NCI-H1105 treated with DMSO at 0.1 percent for 48 hours (cell line): ENCODE data around the gene SGPP2.
"Not testable (repeated sequence)": the region's sequence is repeated elsewhere in the genome, so short reads cannot be mapped to it uniquely, and the experiment has no call there.

ENCODE experiments used
- DNase-seq: peaks from one replicate; lab custom pipeline; 2025; lab: John Stamatoyannopoulos, UW

Gene SGPP2

GRCh38 chr2:222577341-222577740, 153.0 kb downstream of the SGPP2 start:
- DNase-seq = no peak

- DNase-seq = no peak
Measured at GRCh38 chr2:222582928-222583327, 158.6 kb downstream of the SGPP2 start.

GRCh38 chr2:222584589-222584988, 160.2 kb downstream of the SGPP2 start:
- DNase-seq = not testable (repeated sequence)

GRCh38 chr2:222591661-222592060, 167.3 kb downstream of the SGPP2 start:
- no peak for DNase-seq

GRCh38 chr2:222592176-222592575, 167.8 kb downstream of the SGPP2 start:
- DNase-seq = no peak

- DNase-seq = no peak
Measured at GRCh38 chr2:222594679-222595078, 170.3 kb downstream of the SGPP2 start.

- DNase-seq = no peak
Measured at GRCh38 chr2:222595581-222595980, 171.2 kb downstream of the SGPP2 start.

GRCh38 chr2:222598611-222599010, 174.3 kb downstream of the SGPP2 start:
- DNase-seq = no peak

GRCh38 chr2:222603501-222603900, 179.2 kb downstream of the SGPP2 start:
- DNase-seq = no peak

- no peak for DNase-seq
Measured at GRCh38 chr2:222604749-222605515, 180.6 kb downstream of the SGPP2 start.

- no peak for DNase-seq
Measured at GRCh38 chr2:222606306-222606705, 182.0 kb downstream of the SGPP2 start.

GRCh38 chr2:222608081-222608480, 183.7 kb downstream of the SGPP2 start:
- no peak for DNase-seq

- DNase-seq = no peak
Measured at GRCh38 chr2:222609381-222609780, 185.0 kb downstream of the SGPP2 start.
